GM21576 (cell line): ENCODE measurements around the gene KITLG.
"Not testable (repeated sequence)": the region's sequence is repeated elsewhere in the genome, so short reads cannot be mapped to it uniquely, and the experiment has no call there.

Source experiments
- ATAC-seq: cut with Tn5 transposase; IDR thresholded peaks from one replicate; pipeline ENCODE4 v1.9.1; 2021; ENCODE audit warnings: mild to moderate bottlenecking, moderate library complexity; ENCODE audit not compliant: unreplicated experiment

KITLG gene

GRCh38 chr12:88544991-88545980 is 35.0 kb downstream of the KITLG start:
- no peak for ATAC-seq

GRCh38 chr12:88539893-88540292 is 40.4 kb downstream of the KITLG start:
- ATAC-seq: no peak

- ATAC-seq: no peak
Observed at GRCh38 chr12:88538697-88539096, 41.6 kb downstream of the KITLG start.

GRCh38 chr12:88538250-88538649 is 42.0 kb downstream of the KITLG start:
- no peak for ATAC-seq

GRCh38 chr12:88530868-88531267 is 49.4 kb downstream of the KITLG start:
- ATAC-seq: no peak

- no peak for ATAC-seq
Observed at GRCh38 chr12:88529531-88530488, 50.5 kb downstream of the KITLG start.

DNA sequence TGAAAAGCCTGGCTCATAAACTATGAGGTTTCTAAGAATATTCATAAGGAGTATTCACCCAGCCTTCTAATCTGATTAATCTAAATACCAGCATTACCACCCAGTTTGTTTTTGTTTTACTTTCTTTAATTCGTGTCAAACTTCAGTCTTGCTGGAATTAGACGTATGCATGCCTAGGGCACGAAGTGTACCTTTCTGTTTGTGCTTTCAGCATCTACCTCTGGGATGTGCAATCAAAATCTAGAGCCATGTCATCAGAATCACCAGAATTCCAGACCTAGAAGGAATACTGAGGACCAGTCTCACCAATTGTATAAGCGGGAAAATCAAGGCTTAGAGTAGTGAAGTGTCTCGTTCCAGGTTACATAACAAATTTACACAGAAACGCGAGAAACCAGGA is 57.3 kb downstream of the KITLG start:
- no peak for ATAC-seq

GRCh38 chr12:88520436-88520820 is 59.8 kb downstream of the KITLG start:
- no peak for ATAC-seq

DNA sequence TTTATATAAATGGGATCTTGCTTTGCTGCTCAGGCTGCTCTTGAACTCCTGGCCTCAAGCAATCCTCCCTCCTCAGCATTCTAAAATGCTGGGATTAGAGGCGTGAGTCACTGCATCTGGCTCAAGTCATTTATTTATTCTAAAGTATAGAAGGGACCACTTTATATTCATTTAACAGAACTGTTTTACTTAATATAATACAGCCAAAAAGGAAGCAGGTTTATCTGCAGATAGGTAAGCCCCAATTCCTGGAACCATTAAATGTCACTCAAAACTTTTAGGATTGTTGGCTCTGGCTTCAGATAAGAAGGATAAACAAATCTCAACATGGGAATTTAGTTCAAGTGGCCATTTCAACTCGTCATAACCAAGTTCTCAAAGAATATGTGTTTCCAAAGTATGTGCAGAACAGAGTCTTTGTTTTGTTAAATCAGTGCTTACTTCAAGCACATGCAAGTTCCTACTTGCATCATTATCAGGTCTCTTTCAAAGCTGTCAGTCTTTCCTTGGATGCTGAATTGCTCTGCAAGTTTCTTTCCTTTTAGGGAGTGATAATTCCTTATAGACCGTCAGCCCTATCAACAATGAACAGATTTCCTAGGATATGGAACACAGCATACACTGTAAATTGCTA is 60.4 kb downstream of the KITLG start:
- no peak for ATAC-seq

- no peak for ATAC-seq
Observed at GRCh38 chr12:88518863-88519403, 61.3 kb downstream of the KITLG start.

DNA sequence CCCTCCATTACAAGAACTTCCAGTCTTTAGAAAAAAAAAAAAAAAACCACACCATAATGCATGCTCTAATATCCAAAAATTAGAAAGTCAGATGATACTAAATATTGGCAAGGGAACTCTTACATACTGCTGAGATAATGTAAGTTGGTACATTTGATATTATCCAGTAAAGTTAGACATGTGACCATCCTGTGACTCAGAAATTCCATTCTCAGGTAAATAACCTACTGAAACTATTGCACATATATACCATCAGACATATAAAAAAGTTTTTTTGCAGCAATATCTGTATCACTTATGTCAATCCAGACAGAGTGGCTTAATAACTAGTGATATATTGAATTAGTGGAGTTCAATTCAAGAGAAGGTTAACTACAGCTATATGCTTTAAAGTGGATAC is 63.5 kb downstream of the KITLG start:
- no peak for ATAC-seq

DNA sequence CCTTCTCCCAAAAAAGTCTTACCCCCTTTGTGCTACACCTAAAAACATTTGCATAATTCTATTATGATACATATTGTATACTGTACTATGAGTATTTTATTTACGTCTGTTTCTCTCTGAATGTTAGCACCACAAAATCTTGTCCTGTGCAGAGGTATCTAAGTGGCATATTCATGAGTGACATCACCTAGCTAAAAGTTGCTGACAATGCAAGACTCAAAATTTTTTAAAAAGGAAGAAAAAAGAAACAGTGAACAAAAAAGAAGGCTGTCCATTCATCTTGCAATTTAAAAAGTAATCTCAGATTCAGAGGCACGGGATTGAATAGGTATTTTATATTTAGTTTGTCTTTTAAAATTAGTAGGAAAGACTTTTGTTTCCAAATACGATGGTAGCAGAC is 69.4 kb downstream of the KITLG start:
- ATAC-seq: no peak

DNA sequence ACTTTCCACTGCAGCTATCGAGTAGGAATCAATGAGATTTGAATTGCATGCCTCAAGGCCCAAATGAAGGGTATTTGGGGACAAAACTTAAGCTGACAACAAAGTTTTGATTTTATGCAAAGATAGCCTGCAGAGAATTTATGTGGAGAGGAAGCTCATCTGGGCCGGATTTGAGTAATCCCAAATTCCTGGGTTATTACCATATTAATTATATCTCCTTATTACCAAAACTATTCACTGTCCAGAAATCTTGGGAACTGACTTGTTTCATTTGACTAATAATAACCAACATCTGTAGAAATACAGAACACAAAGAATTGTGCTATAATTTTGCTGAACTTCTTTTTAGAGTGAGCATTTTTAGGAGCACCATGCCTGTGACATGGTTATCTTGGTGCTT is 70.4 kb downstream of the KITLG start:
- ATAC-seq: no peak

DNA sequence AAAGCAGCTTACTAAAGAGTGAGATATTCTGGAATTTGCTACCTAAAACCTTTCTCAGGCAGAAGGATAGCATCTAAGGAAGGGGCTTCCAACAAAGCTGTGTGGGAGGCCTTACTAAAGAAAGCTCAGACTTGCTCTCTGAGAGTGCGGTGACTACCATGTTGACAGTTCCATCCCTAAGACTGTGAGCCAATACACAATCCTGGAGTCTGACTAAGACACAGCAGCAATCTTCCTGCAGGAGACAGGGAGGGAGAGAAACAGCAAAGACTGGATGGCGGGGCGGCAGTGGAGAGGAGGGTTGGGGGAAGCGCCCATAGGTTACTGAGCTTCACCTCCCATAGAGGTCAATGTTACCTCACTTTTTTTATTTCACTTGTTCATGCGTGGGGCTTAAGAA is 70.9 kb downstream of the KITLG start:
- no peak for ATAC-seq

DNA sequence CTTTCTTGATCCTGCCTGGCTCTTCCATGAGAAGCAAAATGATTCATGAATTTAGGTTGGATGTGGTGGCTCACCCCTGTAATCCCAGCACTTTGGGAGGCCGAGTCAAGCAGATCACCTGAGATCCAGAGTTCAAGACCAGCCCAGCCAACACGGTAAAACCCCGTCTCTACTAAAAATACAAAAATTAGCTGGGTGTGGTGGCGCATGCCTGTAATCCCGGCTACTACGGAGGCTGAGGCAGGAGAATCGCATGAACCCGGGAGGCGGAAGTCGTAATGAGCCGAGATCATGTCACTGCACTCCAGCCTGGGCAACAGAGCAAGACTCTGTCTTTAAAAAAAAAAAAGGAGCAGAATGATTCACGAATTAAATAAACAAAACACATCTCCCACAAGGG is 72.4 kb downstream of the KITLG start:
- ATAC-seq: not testable (repeated sequence)

GRCh38 chr12:88507270-88507669 is 73.0 kb downstream of the KITLG start:
- no peak for ATAC-seq

GRCh38 chr12:88505696-88506095 is 74.6 kb downstream of the KITLG start:
- ATAC-seq: no peak

GRCh38 chr12:88503281-88503703 is 77.0 kb downstream of the KITLG start:
- ATAC-seq: no peak

GRCh38 chr12:88501972-88502938 is 78.0 kb downstream of the KITLG start:
- ATAC-seq: no peak
